Muscle of leg (tissue), 11 donors: ENCODE data around the gene COL21A1. TPM values are rescaled to one million over a fixed set of nuclear protein-coding genes. Genes with fewer than 3 reads are reported as not detected.
"Not testable (repeated sequence)": the region's sequence is repeated elsewhere in the genome, so short reads cannot be mapped to it uniquely, and the experiment has no call there.

Experiments used
- DNase-seq: peaks from one replicate; pipeline ENCODE4 v3.0.0; 2013
- H3K27ac ChIP-seq: one replicate; pipeline ENCODE4 v1.5.1; 2013; ENCODE audit warnings: mild to moderate bottlenecking, low read length, control low read depth
- H3K27me3 ChIP-seq: one replicate; pipeline ENCODE4 v1.6.1; 2013; ENCODE audit warnings: low read length; ENCODE audit not compliant: control insufficient read depth, insufficient read depth
- H3K36me3 ChIP-seq: one replicate; pipeline ENCODE4 v1.6.1; 2013; ENCODE audit warnings: low read length; ENCODE audit not compliant: control insufficient read depth, insufficient read depth
- H3K4me1 ChIP-seq: one replicate; pipeline ENCODE4 v1.6.1; 2013; ENCODE audit warnings: low read length; ENCODE audit not compliant: control insufficient read depth, insufficient read depth
- H3K4me3 ChIP-seq: one replicate; pipeline ENCODE4 v1.5.1; 2013; ENCODE audit warnings: low read length, control low read depth
- H3K9me3 ChIP-seq: replicated peaks from 2 replicates; pipeline ENCODE4 v1.6.1; 2013; ENCODE audit warnings: low read depth, low read length; ENCODE audit not compliant: control insufficient read depth
- WGBS: methylation state at CpG from one replicate; pipeline ENCODE4 v1.1.5; 2013; ENCODE audit warnings: missing lambda C conversion rate; ENCODE audit not compliant: insufficient coverage; 5-methylcytosine and 5-hydroxymethylcytosine counted together
- polyA plus RNA-seq, 8 donors: library from polyadenylated mRNA; unstranded; fragments of 120-200 nt; gene quantifications; one replicate each; pipeline versions ENCODE4 v1.2.1 to v1.2.3, GENCODE V29; 2013; ENCODE audit warnings: inconsistent platforms in 1 of 8, low replicate concordance in 1 of 8; ENCODE audit not compliant: insufficient read length in 8 of 8, insufficient read depth in 1 of 8
- total RNA-seq: library from RNA; stranded (reverse); fragments of 120-200 nt; gene quantifications from one replicate; pipeline ENCODE4 v1.2.4, GENCODE V29; 2013

COL21A1 gene
- total and polyA plus RNA-seq, 9 donors, result 86.6 to 195 (median 115) TPM

DNA sequence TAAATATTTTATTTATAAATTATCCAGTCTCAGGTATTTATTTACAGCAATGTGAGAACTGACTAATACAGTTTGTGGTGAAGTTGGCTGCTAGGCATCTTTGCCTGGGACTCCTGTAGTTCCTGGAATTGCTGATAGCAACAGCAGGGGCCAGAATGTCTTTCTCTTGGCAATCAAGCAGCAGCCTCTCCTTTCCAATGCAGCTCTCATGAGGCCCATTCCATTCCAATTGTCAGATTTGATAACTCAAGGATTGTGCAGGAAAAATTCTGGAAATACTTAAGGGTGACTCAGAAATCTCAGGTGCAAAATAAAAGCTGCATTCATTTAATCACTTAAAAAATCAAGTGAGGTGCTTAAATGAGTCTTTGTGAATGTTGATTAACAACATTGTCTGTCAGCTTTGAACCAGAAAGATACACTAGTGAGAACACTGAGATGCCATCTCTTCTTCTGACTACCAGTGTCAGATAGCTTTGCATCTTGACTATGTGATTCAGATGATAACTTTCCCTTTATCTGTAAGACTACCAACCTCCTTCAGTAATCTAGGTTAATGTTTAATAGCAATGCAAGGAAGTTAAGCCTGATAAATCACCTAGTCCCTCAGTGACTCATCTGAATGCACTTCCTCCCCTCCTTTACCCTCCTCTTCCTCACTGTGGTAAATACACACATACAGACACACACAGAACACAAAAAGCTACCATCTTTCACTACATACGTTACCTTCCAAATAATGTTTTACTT lies 32.1 kb upstream of the COL21A1 start:
- Histone ChIP-seq H3K27ac (no peak overlapping the region), H3K9me3 (peaks cover 3% of the 10 kb centered on the region), H3K36me3 (no peaks in the 10 kb centered on the region), H3K4me3 (no peak overlapping the region), H3K4me1 (no peaks in the 10 kb centered on the region), H3K27me3 (no peaks in the 10 kb centered on the region)
- no CpG with 5 or more reads among the region's 1 CpG for WGBS
- DNase-seq, result peak; percentile 58

DNA sequence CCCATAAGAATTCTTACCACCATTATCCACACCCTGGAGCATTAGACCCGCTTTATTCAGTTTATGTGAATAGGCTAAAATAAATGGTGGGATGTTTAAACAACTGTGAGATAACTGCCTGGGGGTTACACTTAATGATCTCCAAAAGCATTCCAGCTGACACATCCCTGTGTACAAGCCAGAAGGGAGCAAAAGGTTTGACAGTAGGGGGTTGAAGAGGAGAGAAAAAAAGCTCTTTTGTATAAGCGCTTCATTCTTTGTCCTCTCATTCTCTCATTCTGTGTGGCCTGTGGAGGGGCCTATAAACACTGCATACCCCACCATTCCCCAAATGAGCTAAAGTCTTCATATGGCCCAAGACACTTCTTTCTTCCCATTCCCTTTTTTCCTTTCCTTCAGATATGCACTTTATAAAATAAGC lies 30.8 kb upstream of the COL21A1 start:
- H3K4me3 ChIP-seq, result no peak overlapping the region
- H3K27me3 ChIP-seq, result no peaks in the 10 kb centered on the region
- WGBS, result no CpG with 5 or more reads among the region's 2 CpGs
- H3K27ac ChIP-seq, result peak overlapping the region; percentile 2
- peak; percentile 68 for DNase-seq
- H3K9me3 ChIP-seq, result peaks cover 3% of the 10 kb centered on the region
- H3K4me1 ChIP-seq, result no peaks in the 10 kb centered on the region
- H3K36me3 ChIP-seq, result no peaks in the 10 kb centered on the region

GRCh38 chr6:56270812-56271441 lies 23.5 kb upstream of the COL21A1 start:
- H3K9me3 ChIP-seq, result peaks cover 11% of the 10 kb centered on the region
- no peaks in the 10 kb centered on the region for H3K27me3 ChIP-seq
- H3K36me3 ChIP-seq, result no peaks in the 10 kb centered on the region
- 100% methylated on average over 1 of the region's 1 CpG for WGBS
- DNase-seq, result no peak
- no peak overlapping the region for H3K4me3 ChIP-seq
- no peaks in the 10 kb centered on the region for H3K4me1 ChIP-seq
- no peak overlapping the region for H3K27ac ChIP-seq

GRCh38 chr6:56268266-56268665 lies 20.9 kb upstream of the COL21A1 start:
- peaks cover 8% of the 10 kb centered on the region for H3K9me3 ChIP-seq
- no peaks in the 10 kb centered on the region for H3K27me3 ChIP-seq
- DNase-seq, result no peak
- no peaks in the 10 kb centered on the region for H3K36me3 ChIP-seq
- 100% methylated on average over 2 of the region's 2 CpGs for WGBS
- H3K4me3 ChIP-seq, result no peak overlapping the region
- H3K27ac ChIP-seq, result no peak overlapping the region
- H3K4me1 ChIP-seq, result no peaks in the 10 kb centered on the region

- 50% methylated on average over 1 of the region's 3 CpGs for WGBS
- Histone ChIP-seq H3K4me3 (no peak overlapping the region), H3K4me1 (peaks cover 2% of the 10 kb centered on the region), H3K36me3 (no peaks in the 10 kb centered on the region), H3K27me3 (no peaks in the 10 kb centered on the region), H3K27ac (no peak overlapping the region), H3K9me3 (peaks cover 8% of the 10 kb centered on the region)
- no peak for DNase-seq
Observed at GRCh38 chr6:56266011-56266410, 18.6 kb upstream of the COL21A1 start.

- peak; percentile 71 for DNase-seq
- 70% methylated on average over 1 of the region's 5 CpGs for WGBS
- Histone ChIP-seq H3K4me1 (peaks cover 9% of the 10 kb centered on the region), H3K27ac (peak overlapping the region; percentile 69), H3K27me3 (no peaks in the 10 kb centered on the region), H3K4me3 (no peak overlapping the region), H3K36me3 (no peaks in the 10 kb centered on the region), H3K9me3 (peaks cover 3% of the 10 kb centered on the region)
Observed at GRCh38 chr6:56263596-56264315, 16.4 kb upstream of the COL21A1 start.

DNA sequence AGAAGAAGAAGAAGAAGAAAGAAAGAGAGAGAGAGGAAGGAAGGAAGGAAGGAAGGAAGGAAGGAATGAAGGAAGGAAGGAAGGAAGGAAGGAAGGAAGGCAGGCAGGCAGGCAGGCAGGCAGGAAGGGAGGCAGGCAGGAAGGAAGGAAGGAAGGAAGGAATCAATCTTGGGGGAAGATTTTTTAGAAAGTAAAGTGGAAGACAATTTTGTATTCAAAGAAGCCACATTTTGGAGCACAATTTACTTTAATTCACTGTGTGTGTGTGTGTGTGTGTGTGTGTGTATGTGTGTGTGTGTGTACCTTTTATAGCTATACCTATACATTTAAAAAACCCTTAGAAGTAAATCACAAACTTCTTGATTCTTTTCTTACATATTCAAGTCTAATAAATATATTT lies 13.2 kb upstream of the COL21A1 start:
- not testable (repeated sequence) for DNase-seq

DNA sequence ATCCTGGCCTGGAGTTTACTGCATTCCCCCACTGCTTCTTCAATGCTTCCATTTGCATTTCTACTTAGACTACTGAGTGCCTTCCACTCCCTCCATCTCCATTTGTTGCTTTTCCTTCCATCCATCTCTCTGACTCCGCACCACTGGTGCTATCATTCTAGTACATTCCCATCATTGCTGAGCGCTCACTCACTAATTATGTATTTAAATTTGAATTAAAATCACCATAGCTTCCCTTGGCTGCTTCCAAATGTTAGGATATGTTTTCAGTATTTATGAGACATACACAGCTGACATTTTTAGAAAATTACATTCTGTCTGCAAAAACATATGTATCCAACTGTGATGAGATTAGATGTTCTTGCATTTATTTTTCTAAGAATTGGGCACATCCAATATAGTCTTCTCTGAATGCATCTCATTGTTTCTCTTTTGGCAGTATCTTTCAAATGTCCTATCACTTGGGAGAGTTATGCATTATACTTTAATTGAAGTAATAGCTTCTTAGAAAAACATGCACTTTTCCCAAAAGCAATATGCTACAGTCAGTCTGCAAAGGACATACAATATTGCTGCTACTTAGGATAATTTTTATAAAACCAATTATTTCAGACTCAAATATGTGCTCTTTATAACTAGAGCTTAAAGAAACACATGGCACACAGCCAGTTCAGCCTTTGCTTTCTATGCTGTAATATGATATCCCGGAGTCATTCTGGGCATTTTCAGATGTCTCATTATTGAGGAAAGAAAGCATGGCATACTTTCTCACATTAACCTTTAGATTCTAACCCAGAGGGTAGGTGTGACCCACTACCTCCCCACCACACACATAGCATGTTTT lies 12.1 kb upstream of the COL21A1 start:
- Histone ChIP-seq H3K4me3 (no peak overlapping the region), H3K4me1 (peaks cover 12% of the 10 kb centered on the region), H3K27me3 (no peaks in the 10 kb centered on the region), H3K36me3 (no peaks in the 10 kb centered on the region), H3K27ac (peak overlapping the region; percentile 49), H3K9me3 (no peaks in the 10 kb centered on the region)
- DNase-seq, result peak; percentile 79
- no CpG with 5 or more reads among the region's 3 CpGs for WGBS

More for the DNA sequence above, 13.2 kb upstream of the COL21A1 start:
- H3K4me1 ChIP-seq, result peaks cover 12% of the 10 kb centered on the region
- not testable (repeated sequence) for H3K36me3 ChIP-seq, H3K27me3 ChIP-seq, H3K27ac ChIP-seq, H3K9me3 ChIP-seq, H3K4me3 ChIP-seq

DNA sequence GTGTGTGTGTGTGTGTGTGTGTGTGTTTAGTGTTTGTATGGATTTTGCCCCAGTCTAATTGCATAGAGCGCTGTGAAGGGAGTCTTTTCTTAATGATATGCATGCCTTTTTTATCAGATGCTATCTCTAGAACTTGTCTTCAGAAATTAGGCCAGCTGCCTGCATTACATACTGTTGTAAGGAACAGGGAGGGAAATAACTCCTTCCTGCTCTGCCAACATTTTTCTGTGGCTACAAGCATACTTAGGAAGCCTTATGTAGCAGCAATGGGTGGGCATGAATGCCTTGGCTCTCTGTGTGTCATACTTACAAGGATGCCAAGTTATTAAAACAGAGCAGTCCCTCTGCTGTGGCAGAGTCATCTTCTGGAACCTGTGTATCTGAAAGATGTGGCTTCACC lies 8.0 kb upstream of the COL21A1 start:
- no CpG with 5 or more reads among the region's 1 CpG for WGBS
- Histone ChIP-seq H3K36me3 (no peaks in the 10 kb centered on the region), H3K4me3 (no peak overlapping the region), H3K9me3 (no peaks in the 10 kb centered on the region), H3K4me1 (peaks cover 9% of the 10 kb centered on the region), H3K27me3 (no peaks in the 10 kb centered on the region), H3K27ac (no peak overlapping the region)
- DNase-seq, result no peak
